AG09309 (cell line): Measurements from ENCODE around the gene TMEM45A.
A peak's percentile ranks its signal among the peaks of the same experiment; 100 is the strongest.

Experiments
- DNase-seq: peaks from one replicate; pipeline ENCODE4 v3.0.0-alpha.2; 2010; ENCODE audit warnings: low read depth
- H3K4me3 ChIP-seq: 2 replicates; pipeline ENCODE4 v1.5.1; 2011; ENCODE audit warnings: mild to moderate bottlenecking, low read depth, low read length, moderate library complexity; ENCODE audit not compliant: control insufficient read depth
- TF ChIP-seq, protein P1 (sequence below): IDR thresholded peaks from 2 replicates; pipeline ENCODE4 v1.5.1; 2011; ENCODE audit warnings: mild to moderate bottlenecking, low read depth, low read length, inconsistent platforms; ENCODE audit not compliant: insufficient read depth, control insufficient read depth; ENCODE audit errors: missing control alignments

TMEM45A gene

GRCh38 chr3:100480081-100480480 is 12.3 kb upstream of the TMEM45A start:
- no peak for DNase-seq
- TF ChIP-seq, protein P1, sequence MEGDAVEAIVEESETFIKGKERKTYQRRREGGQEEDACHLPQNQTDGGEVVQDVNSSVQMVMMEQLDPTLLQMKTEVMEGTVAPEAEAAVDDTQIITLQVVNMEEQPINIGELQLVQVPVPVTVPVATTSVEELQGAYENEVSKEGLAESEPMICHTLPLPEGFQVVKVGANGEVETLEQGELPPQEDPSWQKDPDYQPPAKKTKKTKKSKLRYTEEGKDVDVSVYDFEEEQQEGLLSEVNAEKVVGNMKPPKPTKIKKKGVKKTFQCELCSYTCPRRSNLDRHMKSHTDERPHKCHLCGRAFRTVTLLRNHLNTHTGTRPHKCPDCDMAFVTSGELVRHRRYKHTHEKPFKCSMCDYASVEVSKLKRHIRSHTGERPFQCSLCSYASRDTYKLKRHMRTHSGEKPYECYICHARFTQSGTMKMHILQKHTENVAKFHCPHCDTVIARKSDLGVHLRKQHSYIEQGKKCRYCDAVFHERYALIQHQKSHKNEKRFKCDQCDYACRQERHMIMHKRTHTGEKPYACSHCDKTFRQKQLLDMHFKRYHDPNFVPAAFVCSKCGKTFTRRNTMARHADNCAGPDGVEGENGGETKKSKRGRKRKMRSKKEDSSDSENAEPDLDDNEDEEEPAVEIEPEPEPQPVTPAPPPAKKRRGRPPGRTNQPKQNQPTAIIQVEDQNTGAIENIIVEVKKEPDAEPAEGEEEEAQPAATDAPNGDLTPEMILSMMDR = no peak
- no peak overlapping the region for H3K4me3 ChIP-seq

GRCh38 chr3:100482176-100482575 is 10.2 kb upstream of the TMEM45A start:
- H3K4me3 ChIP-seq = no peak overlapping the region
- TF ChIP-seq, protein P1 = no peak
- DNase-seq = no peak

- TF ChIP-seq, protein P1 = no peak
- DNase-seq = no peak
Observed at GRCh38 chr3:100483529-100483928, 8.9 kb upstream of the TMEM45A start.

DNA sequence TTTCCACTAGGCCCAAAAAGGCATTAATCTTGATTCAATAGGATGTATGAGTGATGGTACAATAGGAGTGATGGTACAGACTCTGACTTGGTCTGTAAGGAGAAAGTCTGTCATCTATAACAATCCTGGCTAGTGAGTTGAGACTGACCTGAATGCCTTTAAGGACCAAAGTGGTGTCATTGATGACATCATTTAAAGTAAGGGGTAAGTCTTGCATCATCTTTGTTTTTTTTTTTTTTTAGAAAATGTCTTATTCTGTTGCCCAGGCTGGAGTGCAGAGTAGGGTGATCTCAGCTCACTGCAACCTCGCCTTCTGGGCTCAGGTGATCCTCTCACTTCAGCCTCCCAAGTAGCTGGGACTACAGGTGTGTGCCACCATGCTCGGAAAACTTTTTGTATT is 5.6 kb upstream of the TMEM45A start:
- no peak for DNase-seq
- H3K4me3 ChIP-seq = no peak overlapping the region
- TF ChIP-seq, protein P1 = no peak

More at GRCh38 chr3:100483529-100483928, 8.9 kb upstream of the TMEM45A start:
- H3K4me3 ChIP-seq = no peak overlapping the region

- H3K4me3 ChIP-seq = no peak overlapping the region
- DNase-seq = no peak
- TF ChIP-seq, protein P1 = no peak
Observed at GRCh38 chr3:100489118-100489517, 3.3 kb upstream of the TMEM45A start.

- H3K4me3 ChIP-seq = no peak overlapping the region
- peak; percentile 40 for DNase-seq
- TF ChIP-seq, protein P1 = no peak
Observed at GRCh38 chr3:100496711-100497261, 4.4 kb downstream of the TMEM45A start.

DNA sequence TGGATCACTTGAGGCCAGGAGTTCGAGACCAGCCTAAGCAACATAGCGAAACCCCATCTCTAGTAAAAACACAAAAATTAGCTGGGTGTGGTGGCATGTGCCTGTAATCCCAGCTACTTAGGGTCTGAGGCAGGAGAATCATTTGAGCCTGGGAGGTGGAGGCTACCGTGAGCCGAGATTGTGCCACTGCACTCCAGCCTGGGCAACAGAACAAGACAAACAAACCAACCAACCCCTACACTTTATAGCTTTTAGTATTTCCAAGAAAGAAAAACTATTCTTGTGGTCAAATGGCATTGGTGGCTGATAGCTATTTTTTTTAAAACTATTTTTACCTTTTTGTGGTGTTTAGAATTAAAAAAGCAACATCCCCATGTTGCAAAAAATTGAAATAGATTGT is 7.2 kb downstream of the TMEM45A start:
- H3K4me3 ChIP-seq = no peak overlapping the region
- TF ChIP-seq, protein P1 = no peak
- DNase-seq = no peak
